Measurements from ENCODE around the gene HSD17B7.
"Not testable (repeated sequence)": the region's sequence is repeated elsewhere in the genome, so short reads cannot be mapped to it uniquely, and the experiment has no call there.

The HSD17B7 gene, protein sequence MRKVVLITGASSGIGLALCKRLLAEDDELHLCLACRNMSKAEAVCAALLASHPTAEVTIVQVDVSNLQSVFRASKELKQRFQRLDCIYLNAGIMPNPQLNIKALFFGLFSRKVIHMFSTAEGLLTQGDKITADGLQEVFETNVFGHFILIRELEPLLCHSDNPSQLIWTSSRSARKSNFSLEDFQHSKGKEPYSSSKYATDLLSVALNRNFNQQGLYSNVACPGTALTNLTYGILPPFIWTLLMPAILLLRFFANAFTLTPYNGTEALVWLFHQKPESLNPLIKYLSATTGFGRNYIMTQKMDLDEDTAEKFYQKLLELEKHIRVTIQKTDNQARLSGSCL

DNA sequence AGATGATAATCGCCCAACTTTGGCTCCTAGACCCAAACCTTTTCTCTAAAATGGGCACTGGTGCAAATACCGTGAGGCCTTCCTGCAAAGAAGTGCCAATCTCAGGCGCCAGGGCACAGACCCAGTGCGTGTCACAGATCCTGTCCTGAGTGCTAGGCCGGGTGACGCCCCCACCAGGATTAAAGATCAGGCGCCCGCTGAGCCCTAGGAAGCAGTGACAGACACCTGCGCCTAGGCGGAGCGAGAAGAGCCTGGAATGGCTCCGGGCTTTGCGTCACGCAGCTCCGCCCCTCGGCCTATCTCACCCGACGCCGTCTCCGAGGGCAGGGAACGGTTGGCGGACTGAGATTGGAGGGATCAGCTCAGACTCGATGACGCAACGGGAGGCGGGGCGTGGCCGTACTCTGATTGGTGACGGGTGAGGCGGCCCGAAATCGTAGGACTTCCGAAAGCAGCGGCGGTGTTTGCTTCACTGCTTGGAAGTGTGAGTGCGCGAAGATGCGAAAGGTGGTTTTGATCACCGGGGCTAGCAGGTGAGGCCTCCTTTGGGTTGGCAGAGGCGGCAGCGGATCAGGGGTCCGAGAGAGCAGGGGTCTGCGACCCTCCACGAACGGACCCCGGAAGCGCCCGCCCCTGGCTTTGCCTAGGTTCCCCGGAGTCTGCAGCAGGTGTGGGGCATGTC lies at the start of gene HSD17B7:
Gene HSD17B7 (plus strand): TSS at position 400 of the 682 bp plus-strand sequence. CDS start 99 bp downstream, at position 499.
- peak; percentile 77 for DNase-seq

DNA sequence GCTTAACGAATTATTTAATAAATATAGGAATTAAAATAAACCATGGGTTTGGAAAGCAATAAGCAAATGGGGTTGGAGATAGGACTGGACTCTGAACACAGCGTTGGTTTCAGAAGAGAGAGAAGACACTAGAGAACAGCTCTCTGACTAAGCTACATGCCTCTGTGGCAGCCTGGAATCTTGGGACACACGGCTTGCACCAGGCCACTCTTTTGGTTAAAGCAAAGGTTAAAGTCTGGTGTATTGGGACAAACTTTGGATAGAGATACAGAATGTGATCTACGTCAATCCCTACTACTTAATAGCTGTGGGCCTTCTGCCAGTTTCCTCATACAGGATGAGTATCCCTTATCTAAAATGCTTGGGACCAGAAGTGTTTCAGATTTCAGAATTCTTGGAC lies 49.7 kb upstream of the HSD17B7 start:
- no peak for DNase-seq

DNA sequence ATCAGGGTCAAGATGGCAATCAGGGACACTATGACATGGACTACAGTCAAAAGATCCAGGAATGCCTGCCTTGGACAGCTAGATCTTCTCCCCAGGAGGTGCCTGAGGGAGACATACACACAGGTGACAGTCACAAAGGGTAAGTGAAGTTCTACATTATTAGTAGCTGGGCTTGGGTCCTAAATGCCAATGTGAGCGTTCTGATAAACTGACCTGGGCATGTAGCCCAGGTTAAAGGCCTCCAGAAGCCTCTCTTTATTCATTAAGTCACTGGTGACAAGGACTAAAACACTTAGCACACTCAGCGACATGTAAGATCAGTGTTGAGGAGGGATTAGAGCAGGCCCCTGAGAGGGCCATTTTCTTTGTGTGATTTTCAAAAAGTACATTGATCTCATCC lies 48.9 kb upstream of the HSD17B7 start:
- DNase-seq = no peak

DNA sequence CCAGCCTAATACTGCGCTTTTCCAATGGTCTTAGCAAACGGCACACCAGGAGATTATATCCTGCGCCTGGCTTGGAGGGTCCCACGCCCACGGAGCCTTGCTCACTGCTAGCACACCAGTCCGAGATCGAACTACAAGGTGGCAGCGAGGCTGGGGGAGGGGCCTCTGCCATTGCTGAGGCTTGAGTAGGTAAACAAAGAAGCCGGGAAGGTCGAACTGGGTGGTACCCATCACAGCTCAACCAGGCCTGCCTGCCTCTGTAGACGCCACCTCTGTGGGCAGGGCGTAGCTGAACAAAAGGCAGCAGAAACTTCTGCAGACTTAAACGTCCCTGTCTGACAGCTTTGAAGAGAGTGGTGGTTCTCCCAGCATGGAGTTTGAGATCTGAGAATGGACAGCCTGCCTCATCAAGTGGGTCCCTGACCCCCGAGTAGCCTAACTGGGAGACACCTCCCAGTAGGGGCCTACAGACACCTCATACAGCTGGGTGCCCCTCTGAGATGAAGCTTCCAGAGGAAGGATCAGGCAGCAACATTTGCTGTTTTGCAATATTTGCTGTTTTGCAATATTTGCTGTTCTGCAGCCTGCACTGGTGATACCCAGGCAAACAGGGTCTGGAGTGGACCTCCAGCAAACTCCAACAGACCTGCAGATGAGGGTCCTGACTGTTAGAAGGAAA lies 44.1 kb upstream of the HSD17B7 start:
- not testable (repeated sequence) for DNase-seq

DNA sequence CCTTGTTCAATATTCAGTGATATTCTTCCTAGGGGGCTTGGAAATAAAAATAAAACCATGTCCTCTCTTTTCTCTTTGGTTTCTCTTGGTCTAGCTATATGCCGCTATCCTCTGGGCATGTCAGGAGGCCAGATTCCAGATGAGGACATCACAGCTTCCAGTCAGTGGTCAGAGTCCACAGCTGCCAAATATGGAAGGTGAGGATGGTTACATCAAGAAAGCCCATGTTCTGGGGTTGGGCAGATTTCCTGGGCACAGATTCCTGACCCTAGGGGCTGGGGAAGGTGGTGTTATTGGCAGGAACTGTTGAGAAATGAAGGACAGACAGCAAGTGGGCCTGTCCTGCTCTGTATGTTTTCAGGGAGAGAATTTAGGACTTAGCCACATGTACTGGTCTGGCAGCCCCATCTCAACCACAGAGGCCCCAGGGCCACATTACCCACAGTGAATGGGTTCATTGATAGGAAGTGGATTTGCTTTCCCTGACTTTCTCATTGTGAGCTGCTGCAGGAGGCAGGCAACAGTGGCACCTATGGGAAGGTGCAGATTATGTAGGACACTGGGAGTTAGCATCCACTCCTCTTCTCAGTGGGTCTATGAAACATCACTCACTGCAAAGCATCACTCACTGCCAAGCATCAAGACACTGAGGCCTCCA lies 37.4 kb upstream of the HSD17B7 start:
- no peak for DNase-seq

DNA sequence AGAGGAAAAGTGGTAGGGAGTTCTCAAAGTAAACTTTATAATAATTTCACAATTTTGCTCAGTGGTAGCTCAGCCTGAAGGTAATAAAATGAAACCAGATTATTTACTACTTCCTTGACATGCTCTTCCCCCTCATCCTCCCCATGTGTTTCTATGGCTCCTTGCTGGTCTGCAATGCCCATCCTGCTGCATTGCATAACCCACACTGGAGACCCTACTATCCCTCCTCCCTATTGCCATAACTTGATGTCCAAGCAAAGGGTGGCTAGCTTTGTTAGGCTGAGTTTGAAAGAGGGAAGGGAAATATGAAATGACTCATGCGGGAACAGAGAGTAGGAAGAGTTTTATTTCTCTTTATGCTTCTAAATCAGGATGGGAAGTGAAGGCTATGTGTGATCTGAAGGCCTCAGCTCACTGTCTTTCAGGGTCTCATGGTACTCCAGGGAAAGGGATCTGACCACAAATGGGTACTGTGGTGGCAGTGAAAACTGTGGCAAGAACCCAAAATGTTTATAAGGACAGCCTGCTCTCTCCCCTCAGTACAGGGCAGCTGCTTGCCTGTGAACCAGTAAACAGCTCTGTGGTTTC lies 36.4 kb upstream of the HSD17B7 start:
- DNase-seq = no peak

DNA sequence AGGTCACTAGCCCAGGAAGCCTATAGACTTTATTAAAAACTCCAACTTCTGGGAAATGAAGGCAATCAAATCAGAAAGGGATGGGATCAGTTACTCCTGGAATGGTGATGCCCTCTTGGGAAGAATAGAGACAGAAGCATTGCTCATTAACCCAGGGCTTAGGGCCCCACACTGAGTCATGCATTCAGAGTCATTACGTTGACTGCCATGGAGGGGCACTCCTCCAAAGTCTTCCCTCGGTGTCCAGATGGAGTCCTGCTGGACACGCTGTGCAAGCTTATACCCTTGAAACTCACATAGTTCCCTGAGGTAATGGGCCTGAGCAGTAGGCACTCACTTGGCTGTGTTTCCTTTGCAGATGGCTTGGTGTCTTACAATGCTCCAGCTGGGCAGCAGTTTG lies 35.2 kb upstream of the HSD17B7 start:
- no peak for DNase-seq

DNA sequence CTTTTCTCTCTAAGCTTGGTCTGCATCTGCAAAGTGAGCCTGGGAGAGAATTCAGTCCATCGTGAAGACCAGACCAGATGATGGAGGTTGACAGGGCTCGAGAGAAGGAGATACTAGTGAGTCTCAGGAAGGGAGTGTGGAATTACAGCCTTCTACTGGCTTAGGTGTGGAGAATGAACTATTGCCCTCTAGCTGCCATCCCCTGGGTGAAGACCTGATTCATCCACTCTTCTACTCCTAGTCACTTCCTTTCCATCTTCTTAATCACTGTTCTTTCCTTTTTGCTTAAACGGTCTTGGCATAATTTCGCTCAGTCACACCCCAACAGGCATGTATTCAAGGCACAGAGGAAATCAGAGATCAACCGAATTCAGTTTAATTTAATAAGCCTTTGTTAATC lies 34.0 kb upstream of the HSD17B7 start:
- no peak for DNase-seq

DNA sequence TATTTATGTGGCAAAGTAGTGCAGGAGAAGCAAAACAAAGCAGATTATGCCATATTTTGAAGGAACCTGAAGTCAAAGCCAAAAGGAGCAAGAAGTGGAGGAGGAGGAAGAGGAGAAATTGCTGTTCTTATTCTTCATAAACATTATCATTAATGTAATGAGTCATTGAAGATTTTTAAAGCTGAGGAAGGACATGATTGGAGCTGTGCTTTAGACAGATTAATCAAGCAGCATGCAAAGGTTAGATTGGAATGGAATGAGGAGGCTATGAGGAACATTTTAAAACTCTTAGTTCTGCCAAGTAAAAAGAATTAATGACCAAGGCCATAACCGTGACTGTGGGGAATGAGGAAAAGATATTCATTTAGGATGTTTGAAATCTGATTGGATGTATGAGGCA lies 33.0 kb upstream of the HSD17B7 start:
- DNase-seq = no peak

DNA sequence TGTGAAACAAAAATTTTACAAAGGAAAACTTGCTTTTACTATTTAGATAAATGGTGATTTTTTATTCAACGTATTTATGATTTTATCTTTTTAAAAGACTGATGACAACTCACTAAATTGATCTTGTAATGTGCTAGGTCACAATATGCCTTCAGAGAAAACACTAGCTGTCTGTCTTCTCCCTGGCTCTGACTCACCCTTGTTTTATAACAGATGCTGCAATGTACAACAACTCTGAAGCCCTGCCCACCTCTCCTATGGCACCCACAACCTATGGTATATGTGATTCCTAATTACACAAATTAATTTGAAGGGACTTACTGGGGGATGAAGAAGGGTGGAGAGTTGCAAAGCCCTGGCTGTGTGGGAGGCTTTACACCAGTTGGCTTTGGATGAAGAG lies 24.7 kb upstream of the HSD17B7 start:
- DNase-seq = no peak

DNA sequence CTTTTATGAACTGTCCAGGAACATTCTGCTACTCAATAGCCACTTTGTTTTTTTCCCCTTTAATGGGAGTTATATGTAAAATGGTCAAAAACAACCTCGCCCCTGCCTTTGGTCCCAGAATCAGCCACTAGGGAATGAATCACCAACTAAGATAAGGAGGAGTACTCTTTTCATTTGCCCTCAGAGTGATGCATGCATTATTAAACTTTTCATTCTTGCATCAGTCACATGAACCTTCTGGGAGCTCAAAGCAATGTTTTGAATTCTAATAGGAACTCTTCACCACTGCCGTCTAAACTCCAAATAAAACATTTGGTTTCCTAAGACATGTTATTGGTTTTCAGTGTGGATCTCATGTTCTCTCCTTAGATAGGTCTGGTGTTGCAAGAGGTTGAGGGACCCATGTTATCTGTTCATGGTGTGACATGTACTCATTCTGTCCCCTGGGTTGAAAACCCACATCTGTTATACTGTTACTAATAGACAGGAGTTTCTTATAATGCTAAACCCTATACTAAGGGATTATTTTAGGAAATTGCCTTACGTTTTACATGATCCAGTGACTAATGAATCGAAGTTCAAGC lies 17.8 kb upstream of the HSD17B7 start:
- no peak for DNase-seq

DNA sequence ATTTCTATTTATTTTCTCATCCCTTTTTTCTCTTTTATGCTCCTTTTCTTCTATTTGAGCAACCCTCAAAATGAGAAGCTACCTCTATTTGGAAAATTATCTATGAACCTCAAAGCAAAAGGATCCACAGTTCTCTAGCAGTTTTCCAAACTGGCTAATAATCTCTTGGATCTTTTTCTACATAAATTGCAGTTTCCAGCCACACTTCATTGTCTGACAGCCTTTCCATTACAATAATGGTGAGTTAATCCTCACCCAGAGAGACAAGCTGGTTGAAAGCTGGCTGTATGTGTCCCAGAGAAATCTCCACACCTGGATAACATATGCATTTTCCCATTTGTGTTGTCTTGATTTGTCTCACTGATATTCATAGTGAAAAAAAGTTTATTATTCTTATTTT lies 16.5 kb upstream of the HSD17B7 start:
- DNase-seq = no peak

DNA sequence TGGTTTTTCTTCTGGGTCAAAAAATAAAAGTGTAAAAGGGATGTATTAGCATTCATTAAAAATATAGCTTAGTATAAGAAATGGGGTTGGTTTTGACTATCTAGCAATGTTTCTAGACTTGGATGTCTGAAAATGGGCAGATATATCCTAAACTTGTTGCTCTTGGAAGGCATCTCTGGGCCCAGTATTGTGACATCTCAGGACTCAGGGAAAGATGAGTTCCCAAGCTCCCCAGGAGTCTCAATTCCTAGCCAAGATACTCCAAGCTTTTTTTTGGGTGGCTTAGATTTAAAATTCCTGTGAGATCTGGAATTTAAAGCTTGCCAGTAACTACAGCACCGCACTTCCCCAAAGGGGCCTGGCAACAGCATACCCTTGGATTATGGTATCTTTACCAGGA lies 11.5 kb upstream of the HSD17B7 start:
- DNase-seq = no peak

DNA sequence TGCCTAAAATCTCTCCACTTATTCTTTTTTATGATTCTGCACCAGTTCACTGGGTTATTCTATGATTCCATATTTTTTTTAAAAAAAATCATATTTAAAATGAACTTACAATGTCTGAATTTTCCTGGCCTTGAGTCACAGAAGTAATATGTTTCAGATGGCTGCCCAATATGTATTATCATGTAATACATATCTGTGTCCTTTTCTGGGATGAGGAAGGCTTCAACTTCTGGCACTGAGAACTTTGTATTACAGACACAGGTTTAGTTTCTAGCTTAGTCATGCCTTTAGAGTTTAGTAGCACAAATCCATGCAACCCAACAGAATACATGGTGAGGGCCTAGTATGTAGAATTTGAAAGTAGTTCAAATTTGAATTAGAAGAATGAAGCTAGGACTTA lies 7.8 kb upstream of the HSD17B7 start:
- DNase-seq = no peak

DNA sequence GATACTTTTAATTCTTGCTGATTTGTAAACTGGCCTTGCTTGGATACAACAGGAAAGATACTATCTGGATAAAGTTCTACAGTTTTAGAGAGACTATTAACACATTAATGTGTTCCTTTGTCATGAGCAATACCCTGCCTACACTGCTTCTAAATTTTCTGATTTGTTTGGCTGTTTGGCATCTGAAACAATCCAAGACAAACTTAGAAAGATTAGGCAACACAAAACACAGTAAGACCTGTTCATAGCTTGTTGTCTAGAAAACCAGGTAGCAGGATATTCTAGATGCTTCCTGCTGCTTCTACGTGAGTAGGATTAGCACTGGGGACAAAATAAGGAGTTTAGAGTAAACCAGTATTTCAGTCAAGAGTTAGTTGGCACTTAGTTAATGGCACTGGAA lies 5.6 kb upstream of the HSD17B7 start:
- DNase-seq = not testable (repeated sequence)

DNA sequence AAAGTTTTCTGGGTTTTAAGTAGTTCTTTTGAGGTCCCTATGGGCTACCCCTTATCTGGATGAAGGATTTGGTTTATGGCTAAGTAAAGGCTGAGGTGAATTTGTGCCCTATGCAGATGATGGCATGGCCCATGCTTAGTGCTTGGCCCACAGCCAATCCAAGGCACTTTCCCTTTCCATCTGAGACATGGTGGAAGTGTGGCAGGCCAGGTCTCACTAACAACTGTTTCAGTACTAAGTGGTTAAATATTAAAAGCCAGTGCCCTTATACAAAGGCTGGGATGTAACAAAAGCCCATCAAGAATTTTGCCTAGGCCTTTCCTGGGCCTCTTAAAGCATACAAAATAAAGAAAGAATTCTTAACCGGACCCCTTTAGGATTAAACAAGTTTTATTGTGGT lies 1.7 kb upstream of the HSD17B7 start:
- peak; percentile 14 for DNase-seq

DNA sequence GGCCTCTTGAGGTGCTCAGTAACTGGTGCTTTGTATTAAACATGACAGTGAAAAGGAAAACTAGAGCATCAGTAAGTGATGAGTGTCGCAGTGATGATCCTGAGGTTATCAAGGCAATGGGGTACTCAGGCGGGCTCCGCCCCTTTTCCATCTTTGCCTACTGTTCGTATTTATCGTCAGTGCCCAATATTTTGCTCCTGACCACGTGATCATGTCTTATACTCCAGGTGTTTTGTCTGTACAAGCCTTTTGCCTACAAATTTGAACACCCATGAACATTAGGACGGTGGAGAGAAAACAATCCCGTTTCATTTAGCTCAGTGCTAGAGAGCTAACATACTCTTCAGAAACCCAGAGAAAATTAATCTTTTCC lies 469 bp downstream of the HSD17B7 start:
- not testable (repeated sequence) for DNase-seq

DNA sequence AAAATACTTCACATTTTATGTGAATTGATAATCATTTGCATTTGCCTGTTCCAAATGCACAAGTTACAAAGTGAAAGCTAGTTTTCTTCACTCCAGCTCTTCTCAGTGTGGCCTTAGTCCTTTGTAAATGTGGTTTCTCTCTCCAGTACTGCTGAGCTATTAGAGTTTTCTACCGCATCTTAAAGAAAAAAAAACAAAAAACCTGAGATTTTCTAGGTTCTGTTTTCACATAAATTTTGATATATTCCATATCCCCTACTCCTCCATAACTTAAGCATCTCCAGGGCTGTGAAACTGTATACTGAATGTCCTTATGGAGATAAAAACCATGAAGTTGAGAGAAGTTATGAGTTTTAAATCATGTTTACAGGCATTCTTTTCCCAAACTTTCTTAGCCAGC lies 3.8 kb downstream of the HSD17B7 start:
- not testable (repeated sequence) for DNase-seq

DNA sequence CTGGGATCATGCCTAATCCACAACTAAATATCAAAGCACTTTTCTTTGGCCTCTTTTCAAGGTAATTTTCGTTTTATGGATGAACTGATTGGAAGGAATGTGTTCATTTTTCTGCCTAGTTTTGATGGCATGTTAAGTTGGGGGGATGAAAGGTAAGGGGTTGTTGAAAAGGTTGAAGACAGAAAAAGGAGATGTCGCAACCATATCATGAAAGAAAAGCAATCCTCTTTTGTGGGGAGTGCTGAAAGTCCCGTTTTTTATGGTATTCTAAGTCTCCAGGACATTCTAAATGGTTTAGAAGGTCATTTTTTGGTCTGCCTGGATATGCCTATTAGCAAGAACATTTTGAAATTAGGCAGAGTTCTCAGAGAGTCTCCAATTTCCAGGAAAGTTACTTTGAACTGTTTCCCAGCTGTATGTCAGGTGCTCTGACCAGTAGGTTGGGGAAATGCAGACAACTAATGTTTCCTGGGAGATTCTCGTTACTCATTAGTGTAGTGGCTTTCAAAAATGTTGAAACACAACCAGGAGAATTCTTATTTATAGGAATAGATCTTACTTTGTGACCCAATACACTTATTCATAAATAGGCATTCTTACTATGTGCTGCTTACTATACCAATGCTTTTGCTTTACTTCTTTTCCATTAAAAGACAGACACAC lies 6.2 kb downstream of the HSD17B7 start:
- not testable (repeated sequence) for DNase-seq

DNA sequence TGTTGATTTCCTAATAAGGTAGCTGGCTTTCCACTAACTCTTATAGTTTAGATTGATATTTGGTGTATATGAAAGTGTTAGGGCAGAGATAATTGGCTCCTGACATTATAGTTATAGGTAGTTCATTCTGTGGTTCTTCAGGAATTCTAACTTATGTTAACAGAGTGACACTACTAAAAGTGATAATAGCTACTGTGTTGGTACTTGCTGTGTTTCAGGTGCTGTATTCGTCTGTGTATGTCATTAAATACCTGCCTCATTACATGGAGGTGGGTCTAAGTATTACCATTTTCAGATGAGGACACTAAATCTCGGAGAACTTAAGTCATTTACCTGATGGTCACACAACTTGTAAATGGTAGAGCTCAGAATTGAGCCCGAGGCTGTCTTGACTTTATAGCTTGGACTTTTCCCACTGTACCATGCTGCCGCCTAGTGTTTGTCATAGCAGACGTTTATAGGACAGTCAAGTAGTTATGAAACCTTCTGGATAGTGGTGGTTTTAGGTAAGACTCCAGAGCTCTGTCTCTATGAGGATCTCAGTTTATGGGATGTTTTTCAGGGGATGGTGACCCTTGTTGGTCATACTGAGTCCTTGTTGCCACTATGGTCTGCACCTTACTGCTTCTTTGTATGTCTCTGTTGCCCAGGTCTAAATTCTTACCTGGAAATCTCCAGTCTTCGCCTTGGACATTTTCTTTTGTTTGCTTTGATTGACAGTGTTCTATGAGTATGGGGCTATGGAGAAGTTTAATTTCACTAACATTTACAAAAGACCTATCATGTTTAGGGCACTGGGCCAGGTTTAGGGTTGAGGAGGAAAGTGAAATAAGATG lies 9.7 kb downstream of the HSD17B7 start:
- DNase-seq = peak; percentile 13

DNA sequence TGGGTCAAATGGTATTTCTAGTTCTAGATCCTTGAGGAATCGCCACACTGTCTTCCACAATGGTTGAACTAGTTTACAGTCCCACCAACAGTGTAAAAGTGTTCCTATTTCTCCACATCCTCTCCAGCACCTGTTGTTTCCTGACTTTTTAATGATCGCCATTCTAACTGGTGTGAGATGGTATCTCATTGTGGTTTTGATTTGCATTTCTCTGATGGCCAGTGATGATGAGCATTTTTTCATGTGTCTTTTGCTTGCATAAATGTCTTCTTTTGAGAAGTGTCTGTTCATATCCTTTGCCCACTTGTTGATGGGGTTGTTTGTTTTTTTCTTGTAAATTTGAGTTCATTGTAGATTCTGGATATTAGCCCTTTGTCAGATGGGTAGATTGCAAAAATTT lies 17.0 kb downstream of the HSD17B7 start:
- not testable (repeated sequence) for DNase-seq
